ENCODE data around the gene PDSS2.

The PDSS2 gene

DNA sequence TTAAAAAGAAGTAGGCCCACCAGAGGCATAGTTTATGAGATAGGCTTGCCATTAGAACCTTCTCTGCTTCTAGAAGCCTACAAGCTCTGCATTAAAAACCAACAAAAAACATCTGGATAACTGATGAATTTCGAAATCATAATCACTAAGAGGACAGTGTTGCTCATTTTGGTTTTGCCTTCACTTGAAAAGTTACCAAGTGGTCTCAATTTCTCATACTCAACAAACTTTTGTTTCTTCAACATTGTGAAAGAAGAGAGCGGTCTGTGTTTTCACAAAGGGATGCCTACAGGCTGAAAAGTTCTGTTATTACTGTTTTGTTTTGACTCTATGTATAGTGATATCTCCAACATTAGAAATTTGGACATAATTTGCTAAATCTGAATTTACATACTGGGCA lies 98.9 kb downstream of the PDSS2 start:
- DNase-seq (ENCODE audit: low spot score): no peak

DNA sequence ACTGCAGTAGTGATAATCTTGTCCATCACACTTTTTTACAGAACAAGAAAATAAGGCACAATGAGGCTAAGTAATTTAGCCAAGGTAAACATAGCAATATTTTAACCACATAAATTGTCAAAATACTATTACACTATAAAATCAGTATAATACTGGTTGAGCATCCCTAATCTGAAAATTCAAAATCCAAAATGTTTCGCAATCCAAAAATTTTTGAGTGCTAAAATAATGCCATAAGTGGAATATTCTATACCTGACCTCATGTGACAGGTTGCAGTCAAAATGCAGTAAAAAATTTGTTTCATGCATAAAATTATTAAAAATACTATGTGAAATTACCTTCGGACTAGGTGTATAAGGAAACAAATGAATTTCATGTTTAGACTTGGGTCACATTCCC lies 101.5 kb downstream of the PDSS2 start:
- DNase-seq (ENCODE audit: low spot score): no peak

DNA sequence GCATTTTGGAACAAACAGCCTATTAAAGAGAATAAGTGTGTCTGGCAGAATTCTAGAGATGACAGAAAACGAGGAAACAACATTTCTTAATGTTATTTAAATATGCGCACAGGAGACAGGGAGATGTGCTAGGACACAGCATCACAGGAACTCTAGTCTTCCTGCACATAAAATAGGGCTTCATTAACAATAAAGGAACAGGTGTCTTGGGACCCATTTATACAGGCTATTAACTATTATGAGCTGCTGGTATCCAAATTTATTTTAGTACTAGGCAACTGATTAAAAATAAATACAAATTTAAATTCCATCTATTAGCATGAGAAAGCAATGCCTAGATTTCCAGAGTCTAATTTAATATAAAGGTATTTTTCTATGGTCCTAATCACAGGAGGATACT lies 102.3 kb downstream of the PDSS2 start:
- DNase-seq (ENCODE audit: low spot score): no peak

DNA sequence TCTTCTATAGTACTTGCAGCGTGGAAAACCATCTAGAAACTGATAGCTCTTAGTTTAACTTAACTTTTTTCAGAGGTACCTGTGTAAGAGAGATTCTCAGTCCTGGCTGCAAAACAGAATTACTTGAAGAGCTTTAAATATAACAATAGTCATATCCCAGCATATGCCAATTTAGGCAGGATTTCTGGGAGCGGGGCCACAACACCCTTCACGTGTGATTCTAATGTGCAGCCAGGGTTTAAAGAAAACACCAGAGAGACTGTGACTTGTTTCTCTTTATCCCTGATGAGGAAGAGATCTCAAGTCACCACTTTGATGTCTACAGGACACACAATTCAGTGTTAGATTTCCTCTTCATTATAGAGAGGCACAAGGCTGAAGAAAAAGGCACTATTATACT lies 103.7 kb downstream of the PDSS2 start:
- DNase-seq (ENCODE audit: low spot score): no peak

DNA sequence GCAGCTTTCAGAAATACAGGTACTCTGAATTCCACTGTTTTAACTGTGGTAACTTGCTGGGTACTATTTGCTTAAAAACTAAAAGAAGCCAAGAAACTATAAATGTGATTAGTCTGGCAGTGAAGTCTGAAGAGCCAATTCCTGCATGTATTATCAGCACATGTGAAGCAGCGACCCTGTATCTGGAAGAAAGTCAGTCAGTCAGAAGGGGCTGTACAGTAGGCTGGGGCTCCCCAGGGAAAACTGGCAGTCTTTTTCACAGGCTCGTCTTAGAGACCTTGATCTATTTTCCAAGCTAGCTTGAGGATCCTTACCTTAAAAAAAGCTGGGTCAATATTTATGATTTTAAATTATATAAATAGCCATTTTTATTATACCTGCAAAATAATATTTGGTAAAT lies 104.9 kb downstream of the PDSS2 start:
- DNase-seq (ENCODE audit: low spot score): no peak

DNA sequence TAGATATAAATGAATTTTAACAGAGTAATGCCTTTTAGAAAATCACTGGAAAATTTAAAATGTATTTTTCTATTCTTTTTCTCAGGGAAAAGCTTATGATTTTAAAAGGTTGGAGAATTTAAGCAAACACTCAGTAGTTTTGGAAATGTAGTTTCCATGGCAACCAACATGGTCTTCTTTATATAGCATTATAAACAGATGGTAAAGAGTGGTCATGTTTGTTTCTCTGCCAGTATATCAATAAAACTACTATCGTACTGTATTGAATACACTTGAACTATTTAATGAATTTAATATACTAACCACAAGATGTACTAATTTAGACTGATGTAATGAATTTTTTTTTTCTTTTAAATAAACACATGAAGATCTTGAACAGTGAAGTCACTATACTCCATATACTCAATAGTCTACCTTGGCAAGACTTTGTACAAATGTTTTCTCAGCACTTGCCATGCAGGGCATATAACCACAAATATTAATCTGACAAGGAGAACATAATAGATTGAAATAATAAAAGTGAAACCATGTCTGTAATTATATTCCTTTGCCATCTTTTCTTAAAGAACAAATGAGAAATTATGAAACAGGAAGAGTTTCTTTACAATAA lies 105.5 kb downstream of the PDSS2 start:
- DNase-seq (ENCODE audit: low spot score): no peak

DNA sequence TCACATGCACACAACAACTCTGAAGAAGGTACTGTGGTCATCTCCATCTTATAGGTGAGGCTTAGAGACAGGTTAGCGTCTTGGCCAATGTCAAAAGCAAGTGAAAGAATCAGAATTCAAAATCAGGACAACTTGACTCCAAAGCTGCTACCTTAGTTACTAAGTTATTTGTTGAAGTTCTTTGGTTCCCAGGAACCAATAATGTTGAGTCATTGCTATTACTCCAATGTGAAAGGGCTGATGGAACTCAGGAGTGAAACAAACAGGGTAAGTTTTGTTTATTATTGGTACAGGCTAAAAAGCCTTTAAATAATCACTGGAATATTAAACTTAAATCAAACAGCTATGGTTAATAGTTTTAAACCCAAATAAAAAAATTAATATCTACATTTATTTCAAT lies 111.1 kb downstream of the PDSS2 start:
- no peak for DNase-seq (ENCODE audit: low spot score)

DNA sequence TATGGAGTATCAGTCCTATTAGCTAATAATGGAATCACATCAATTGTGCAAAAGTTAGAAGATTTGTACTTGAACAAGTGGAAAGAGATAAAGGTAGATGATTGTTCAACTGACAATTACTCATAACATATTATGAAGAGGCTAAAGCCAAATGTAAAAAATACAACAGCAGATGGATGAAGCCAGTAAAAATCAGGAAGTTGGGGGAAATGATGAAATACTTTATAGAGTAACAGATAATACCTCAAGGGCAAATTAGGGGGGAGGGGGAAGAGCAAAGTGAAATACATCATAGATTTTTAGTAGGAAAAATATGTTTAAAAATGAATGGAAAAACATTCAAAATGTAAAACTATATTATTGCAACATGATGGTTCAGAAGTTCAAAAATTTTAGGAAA lies 114.0 kb downstream of the PDSS2 start:
- DNase-seq (ENCODE audit: low spot score): no peak

DNA sequence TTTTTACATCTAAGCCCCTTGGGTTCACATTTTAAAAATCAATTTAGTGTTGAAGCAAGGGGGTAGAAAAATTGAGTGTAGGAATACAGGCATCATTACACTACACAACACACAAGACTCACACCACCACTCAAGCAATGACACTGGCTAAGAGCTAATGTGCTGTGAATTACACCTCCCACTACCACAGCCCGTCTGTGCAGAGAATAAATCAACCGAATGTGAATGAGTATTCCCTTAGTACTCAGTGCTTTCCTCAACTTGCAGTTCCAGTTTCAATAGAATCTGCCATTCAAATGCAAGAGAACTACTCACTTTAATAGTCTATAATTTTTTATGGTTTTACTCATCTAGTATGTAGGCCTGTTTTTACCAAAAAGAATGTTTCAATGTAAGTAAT lies 114.4 kb downstream of the PDSS2 start:
- no peak for DNase-seq (ENCODE audit: low spot score)

DNA sequence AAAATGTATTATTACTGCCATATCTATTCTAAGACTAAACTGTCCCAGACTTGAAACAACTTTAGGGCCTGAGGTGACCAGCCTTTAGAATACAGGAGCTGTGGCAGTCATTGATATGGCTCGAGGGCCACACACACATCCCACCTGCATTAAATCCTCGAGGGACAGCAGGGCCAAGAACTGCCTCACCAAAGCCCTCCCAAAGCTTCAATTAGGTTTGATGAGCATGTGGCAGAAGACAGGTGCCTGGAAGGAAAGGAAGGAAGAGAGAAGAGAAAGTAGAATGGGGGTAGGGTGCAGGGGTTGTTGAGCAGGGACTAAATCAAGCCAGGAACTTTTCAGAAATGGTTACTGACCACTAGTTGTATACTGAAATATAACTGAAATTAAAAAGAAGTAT lies 115.0 kb downstream of the PDSS2 start:
- no peak for DNase-seq (ENCODE audit: low spot score)

DNA sequence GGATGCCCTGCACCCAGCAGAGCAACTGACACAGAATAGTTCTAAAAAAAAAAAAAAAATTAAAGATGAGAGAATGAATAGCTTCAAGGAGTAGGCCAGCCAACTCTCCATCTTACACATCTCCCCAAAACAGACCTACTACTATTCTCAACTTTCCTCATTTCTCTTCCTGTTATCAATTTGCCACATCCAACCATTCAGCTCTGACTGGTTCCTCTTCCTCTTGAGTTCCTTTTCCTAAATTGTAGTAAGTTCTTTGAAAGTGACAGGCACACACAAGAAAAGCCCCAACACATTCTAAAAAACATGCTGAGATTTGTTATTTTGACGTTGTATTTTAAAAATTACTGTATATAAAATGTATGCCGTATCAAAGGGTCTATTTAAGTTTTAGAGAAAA lies 117.2 kb downstream of the PDSS2 start:
- no peak for DNase-seq (ENCODE audit: low spot score)

DNA sequence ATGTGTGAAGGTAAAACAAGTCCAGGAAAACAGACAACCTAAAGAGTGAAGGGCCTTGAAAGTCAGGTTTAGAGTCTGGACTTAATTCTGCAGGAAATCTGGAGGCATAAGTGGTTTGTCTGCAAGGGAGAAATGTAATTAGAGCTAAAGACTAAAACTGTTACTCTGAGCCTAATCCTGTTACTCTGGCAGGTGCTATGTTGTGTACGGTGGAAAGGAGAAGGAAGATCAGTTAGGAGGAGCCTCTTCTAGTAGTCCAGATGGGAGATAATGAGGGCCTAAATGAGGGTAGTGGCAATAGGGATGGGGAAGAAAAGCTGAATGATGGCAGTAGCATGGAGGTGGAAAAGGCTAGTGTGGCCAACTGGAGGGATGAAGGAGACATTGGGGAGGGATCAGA lies 118.5 kb downstream of the PDSS2 start:
- DNase-seq (ENCODE audit: low spot score): no peak

DNA sequence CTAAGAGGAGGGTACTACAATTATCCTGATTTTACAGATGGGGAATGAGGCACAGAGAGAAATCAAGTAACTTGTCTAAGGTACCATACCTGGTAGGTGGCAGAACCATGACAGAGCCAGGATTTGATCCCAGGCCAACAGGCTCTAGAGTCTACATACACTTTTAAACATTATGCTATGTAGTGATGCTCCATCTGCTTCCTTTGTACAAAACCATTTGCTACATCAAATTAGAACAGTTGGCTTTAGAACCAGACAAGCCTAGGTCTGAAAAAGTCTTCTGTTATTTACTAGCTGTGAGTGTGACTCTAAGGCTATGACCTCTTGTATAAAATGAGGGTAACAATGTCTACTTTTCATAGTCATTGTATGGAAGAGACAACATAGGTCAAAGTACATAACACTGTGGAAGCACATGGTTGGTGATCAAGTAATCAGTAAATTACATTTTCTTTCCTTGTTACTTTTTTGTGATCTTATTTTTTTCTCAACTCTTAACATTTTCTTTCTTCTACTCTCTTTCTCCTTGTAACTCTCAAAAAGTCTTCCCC lies 122.1 kb downstream of the PDSS2 start:
- no peak for DNase-seq (ENCODE audit: low spot score)

DNA sequence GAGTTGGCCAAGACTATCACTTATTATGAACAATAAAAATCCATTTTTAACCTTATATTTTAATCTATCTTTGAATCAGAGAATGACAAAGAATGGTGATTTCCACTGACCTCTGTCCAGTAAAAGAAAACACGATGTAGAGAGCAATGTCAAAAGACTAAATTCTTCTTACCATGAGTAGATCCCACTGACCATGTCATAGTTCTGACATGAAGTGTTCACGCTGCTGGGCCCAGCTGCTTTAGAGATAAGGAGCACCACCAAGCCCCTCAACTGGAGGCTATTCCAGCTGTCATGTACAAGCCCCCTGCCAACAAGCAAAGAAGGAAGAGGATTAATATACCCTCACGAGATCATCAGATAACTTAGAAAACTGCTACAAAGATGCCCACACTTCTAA lies 125.3 kb downstream of the PDSS2 start:
- no peak for DNase-seq (ENCODE audit: low spot score)

DNA sequence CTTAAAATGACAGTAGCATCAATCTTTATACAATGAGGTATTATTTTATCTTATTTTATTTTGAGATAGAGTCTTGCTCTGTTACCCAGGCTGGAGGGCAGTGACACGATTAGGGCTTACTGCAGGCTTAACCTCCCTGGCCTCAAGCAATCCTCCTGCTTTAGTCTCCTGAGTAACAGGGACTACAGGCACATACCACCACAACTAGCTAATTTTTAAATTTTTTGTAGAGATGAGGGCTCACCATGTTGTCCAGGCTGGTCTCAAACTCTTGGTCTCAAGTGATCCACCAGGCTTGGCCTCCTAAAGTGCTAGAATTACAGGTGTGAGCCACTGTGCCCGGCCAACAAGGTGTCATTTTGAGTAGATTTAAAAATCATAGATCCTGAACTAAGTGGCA lies 125.9 kb downstream of the PDSS2 start:
- no peak for DNase-seq (ENCODE audit: low spot score)

DNA sequence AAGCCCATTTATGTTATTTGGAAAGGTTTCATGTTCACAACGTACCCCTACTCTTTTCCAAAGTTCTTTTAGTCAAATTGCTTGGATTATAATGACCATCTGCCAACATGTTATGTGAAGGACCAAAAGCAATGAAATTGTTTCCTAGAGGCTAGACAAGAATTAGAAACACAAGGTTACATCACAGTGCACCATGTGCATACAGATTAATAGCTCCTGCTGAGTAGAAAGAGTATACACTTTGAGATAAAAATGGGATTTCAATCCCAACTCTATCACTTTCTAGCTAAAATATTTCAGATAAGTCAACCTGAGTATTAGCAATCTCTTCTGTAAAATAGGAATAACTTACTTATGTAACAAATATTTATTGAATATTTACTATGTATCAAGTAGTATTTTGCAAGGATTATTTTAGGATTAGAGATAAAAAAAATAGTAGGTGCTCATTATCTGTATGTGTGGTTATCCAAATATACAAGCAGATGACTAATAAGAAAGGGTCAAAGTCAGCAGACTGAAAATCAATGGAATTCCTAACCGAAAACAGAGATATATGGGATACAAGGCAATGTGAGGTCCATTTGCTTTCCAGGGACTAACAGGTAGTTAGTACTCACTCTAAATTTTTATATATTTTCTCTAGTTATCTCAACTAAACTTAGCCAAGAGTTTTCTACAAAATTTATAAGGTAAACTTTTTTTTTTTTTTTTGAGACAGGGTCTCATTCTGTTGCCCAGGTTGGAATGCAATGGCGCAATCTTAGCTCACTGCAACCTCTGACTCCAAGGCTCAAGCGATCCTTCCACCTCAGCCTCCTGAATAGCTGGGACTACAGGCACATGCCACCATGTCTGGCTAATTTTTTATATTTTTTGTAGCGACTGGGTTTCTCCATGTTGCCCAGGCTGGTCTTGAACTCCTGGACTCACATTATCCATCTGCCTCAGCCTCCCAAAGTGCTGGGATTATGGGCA lies 127.7 kb downstream of the PDSS2 start:
- DNase-seq (ENCODE audit: low spot score): no peak

DNA sequence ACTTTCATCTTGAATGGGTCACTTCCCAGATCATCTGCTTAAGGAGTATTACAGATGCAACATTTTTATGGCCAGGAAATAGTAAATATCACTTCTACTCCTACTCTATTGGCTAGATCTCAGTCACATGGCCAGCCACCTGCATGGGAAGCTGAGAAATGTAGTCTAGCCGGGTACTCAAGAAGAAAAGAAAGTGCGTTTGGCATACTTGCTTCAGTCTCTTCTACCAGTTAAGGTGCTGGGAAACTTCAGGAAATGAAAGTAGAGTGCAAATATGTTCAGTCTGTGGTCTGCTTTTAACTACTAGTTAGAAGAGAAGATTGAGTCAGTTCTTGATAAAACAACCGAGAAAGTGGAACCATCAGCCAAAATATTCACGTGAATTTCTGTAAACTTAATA lies 129.2 kb downstream of the PDSS2 start:
- no peak for DNase-seq (ENCODE audit: low spot score)

DNA sequence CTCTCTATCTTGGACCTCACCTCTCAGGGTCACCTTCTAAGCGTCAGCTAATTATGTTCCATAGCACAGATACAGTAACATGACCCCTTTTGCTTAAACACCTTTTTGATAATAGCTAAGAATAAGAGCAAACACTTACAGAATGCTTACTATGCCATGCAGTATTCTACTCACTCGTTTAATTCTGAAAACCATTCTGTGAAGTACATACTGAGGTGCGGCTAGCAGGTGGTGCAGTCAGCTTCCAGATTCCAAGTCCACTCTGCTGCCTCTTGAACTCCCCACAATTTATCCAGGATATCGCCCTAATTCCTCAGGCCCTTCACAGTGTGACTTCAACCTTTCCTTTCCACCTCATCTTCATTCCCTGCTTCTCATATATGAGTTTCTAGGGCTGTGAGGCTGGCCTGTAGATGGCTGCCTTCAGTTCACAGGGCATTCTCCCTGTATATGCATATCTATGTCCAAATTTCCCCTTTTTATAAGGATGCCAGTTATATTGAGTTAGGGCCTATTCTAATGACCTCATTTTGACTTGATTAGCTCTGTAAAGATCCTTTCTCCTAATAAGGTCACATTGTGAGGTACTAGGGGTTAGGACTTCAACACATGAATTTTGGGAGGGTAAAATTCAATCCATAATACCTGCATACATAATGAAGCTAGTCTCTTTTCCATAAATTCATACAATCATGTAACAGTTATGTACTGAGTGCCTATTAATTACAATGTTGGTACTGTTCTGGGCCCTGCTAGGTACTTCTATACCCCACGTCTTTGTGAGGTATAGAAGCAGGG lies 130.1 kb downstream of the PDSS2 start:
- no peak for DNase-seq (ENCODE audit: low spot score)

DNA sequence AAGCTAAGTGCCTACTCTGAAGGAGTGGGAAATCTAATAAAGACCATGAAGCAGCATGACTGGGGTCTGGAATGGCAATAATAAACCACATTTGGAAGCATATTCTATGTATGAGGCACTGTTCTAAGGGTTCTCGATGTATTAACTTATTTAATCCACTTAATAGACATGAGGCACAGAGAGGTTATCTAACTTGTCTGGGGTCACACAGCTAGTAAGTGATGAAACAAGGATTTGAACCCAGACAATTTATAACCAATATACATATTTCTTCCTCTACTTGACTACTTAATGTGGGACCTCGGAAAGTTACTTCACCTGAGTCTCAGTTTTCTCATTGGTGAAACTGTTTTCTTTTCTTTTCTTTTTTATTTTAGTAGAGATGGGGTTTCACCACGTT lies 131.3 kb downstream of the PDSS2 start:
- DNase-seq (ENCODE audit: low spot score): no peak

DNA sequence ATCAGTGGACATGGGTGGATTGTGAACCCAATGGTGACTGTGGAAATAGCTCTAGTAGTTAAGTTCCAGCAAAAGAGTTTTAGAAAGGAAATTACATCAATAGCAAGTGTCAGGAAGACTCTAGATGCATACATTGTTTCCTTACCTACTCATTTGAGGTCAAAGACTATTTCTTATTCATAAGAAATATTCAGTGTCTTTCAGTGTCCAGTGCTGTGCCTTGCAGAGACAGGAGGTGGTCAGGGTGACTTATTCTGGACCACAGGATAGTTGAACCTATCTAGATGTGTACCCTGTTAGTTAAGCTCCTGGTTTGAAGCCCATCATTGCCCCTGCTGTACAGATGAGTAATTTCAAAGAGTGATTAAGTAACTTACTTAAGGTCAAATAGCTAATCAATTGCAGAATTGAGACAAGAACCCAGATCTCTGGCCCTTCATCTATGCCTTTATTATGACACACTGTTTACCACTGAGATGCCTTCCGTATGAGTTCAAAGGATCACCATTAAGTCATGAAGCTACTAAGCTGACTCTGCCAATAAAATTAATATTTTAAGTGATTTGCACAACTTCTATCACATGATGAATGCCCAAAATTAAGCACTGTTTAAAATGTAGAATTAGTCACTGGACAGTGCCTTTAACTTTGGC lies 136.1 kb downstream of the PDSS2 start:
- no peak for DNase-seq (ENCODE audit: low spot score)

DNA sequence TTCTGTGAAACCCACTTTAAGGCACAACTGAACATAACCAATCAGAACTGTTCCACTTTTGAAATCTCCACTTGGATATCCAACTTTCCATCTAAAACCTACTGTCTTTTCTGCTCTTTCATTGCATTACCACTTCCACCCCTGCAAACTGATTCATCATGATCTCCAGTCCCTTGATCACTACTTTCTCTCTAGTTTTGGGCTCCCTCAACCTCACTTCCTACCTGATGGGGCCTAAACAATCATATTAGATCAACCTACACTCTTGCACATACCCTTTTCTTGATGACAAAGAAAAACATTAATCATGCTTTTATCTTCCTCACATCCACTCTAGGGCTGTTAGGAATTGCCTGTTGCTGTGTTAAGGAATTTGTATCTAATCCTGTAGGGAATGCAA lies 137.6 kb downstream of the PDSS2 start:
- DNase-seq (ENCODE audit: low spot score): no peak

DNA sequence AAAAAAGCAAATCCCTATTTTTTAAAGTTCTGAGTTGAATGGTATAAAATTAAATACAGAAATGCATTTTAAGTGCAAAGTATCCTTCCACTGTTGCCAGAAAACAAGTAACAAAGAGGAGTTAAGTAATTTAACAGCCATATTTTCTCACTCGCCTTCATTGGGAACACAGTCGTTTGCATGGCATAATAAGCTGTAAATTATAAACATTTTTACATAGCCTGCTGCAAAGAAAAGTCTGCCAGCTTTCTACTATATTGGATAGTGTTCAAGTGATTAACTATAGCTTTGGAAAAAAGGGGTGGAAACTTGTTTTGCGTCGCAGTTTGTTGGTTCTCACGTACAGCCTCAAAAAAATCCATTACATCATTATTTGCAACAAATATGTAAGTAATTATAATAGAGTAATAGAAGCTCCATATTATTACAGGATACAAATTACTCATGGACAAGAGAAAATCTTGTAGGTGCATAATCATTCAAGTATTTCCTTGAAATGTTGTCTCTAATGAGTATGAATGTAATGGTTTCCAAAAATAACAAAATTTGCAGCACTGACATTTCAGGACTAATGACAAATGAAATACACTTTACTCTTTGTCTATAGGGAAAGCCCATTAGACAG lies 139.3 kb downstream of the PDSS2 start:
- no peak for DNase-seq (ENCODE audit: low spot score)
